Mammary epithelial cell (primary cell): Measurements from ENCODE around the gene LDLRAP1.

Experiments
- EZH2 ChIP-seq: IDR thresholded peaks from 2 replicates; pipeline ENCODE4 v1.6.1; 2012; ENCODE audit warnings: low read length, inconsistent platforms, borderline replicate concordance
- TF ChIP-seq, protein P1 (sequence below), 2 donors: IDR thresholded peaks in 1 of 2; conservative IDR thresholded peaks in 1 of 2; 2 replicates each; pipeline ENCODE4 v1.5.1; 2011 to 2012; ENCODE audit warnings: inconsistent platforms in 2 of 2, low read length in 2 of 2, mild to moderate bottlenecking in 2 of 2, control low read depth in 1 of 2, low read depth in 1 of 2; ENCODE audit not compliant: insufficient read depth in 1 of 2; ENCODE audit errors: extremely low read depth in 1 of 2

DNA sequence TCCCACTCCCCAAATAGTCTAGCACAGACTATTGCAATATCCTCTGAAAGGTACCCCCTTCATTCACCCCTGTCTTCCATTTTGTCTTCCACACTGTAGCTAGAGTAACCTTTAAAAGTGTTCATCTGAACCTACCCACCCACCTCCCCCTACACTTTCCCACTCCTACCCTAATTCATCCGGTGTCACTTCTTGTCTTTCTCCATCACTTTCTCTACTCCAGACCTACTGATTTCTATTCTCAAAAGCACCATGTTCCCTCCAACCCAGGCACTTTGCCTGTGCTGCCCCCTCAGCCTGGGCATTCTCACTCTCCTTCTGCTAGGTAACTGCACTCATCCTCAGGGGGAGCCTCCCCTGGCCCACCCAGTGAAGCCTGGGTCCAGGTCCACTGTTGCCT lies 68.4 kb downstream of the LDLRAP1 start:
- TF ChIP-seq, protein P1, sequence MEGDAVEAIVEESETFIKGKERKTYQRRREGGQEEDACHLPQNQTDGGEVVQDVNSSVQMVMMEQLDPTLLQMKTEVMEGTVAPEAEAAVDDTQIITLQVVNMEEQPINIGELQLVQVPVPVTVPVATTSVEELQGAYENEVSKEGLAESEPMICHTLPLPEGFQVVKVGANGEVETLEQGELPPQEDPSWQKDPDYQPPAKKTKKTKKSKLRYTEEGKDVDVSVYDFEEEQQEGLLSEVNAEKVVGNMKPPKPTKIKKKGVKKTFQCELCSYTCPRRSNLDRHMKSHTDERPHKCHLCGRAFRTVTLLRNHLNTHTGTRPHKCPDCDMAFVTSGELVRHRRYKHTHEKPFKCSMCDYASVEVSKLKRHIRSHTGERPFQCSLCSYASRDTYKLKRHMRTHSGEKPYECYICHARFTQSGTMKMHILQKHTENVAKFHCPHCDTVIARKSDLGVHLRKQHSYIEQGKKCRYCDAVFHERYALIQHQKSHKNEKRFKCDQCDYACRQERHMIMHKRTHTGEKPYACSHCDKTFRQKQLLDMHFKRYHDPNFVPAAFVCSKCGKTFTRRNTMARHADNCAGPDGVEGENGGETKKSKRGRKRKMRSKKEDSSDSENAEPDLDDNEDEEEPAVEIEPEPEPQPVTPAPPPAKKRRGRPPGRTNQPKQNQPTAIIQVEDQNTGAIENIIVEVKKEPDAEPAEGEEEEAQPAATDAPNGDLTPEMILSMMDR (conservative IDR thresholded peaks at IDR 0.05 in 1 of 2, IDR thresholded peaks at IDR 0.05 in 1 of 2; ENCODE audit: extremely low read depth in 1 of 2, insufficient read depth in 1 of 2, low read depth in 1 of 2, low read length in 2 of 2), result no peak
- TF ChIP-seq EZH2, result no peak
